ENCODE measurements around the gene LRRC75A. TPM values are rescaled to one million over a fixed set of nuclear protein-coding genes. Genes with fewer than 3 reads are reported as not detected.

LRRC75A gene
- total and polyA plus RNA-seq, 2 of the 13 experiments (the other 11 are each of a cell fraction or from before 2014, with no cell fraction given): 0.03 TPM; not detected in 1

- TF ChIP-seq MLXIP (CRISPR knock-in tag; IDR thresholded peaks at IDR 0.05; ENCODE audit: borderline replicate concordance) (no peak), ZNF343 (CRISPR knock-in tag; IDR thresholded peaks at IDR 0.05) (peak; percentile 13; the same call in 1 of the 2 replicates), POLR2A (IDR thresholded peaks at IDR 0.05; ENCODE audit: insufficient read depth in 1 of 2, low read depth in 2 of 2, low read length in 2 of 2) (0 out of 4 replicates have a peak, but pooled peaks of 1 of the 2 experiments have one; percentile 35), ZNF772 (CRISPR knock-in tag; IDR thresholded peaks at IDR 0.05) (0 out of 2 replicates have a peak, but pooled peaks have one; percentile 28), ZNF256 (CRISPR knock-in tag; conservative IDR thresholded peaks at IDR 0.05) (no peak), RELA (CRISPR knock-in tag; IDR thresholded peaks at IDR 0.05) (0 out of 2 replicates have a peak, but pooled peaks have one; percentile 25), TFE3 (CRISPR knock-in tag; IDR thresholded peaks at IDR 0.05) (no peak), ZNF672 (CRISPR knock-in tag; IDR thresholded peaks at IDR 0.05) (no peak), HNF4G (IDR thresholded peaks at IDR 0.05; ENCODE audit: borderline replicate concordance, low read depth, low read length) (no peak), HNF4G (CRISPR knock-in tag; IDR thresholded peaks at IDR 0.05; ENCODE audit: borderline replicate concordance, low read depth) (peak; percentile 55; the same call in 1 of the 2 replicates)
- TF ChIP-seq, protein P1, sequence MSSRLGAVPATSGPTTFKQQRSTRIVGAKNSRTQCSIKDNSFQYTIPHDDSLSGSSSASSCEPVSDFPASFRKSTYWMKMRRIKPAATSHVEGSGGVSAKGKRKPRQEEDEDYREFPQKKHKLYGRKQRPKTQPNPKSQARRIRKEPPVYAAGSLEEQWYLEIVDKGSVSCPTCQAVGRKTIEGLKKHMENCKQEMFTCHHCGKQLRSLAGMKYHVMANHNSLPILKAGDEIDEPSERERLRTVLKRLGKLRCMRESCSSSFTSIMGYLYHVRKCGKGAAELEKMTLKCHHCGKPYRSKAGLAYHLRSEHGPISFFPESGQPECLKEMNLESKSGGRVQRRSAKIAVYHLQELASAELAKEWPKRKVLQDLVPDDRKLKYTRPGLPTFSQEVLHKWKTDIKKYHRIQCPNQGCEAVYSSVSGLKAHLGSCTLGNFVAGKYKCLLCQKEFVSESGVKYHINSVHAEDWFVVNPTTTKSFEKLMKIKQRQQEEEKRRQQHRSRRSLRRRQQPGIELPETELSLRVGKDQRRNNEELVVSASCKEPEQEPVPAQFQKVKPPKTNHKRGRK (CRISPR knock-in tag; IDR thresholded peaks at IDR 0.05): no peak
- TF ChIP-seq, protein P2, sequence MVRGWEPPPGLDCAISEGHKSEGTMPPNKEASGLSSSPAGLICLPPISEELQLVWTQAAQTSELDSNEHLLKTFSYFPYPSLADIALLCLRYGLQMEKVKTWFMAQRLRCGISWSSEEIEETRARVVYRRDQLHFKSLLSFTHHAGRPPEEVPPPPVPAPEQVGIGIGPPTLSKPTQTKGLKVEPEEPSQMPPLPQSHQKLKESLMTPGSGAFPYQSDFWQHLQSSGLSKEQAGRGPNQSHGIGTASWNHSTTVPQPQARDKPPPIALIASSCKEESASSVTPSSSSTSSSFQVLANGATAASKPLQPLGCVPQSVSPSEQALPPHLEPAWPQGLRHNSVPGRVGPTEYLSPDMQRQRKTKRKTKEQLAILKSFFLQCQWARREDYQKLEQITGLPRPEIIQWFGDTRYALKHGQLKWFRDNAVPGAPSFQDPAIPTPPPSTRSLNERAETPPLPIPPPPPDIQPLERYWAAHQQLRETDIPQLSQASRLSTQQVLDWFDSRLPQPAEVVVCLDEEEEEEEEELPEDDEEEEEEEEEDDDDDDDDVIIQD (CRISPR knock-in tag; IDR thresholded peaks at IDR 0.05; ENCODE audit: low read depth): 0 out of 2 replicates have a peak, but pooled peaks have one; percentile 28
- TF ChIP-seq, protein P3, sequence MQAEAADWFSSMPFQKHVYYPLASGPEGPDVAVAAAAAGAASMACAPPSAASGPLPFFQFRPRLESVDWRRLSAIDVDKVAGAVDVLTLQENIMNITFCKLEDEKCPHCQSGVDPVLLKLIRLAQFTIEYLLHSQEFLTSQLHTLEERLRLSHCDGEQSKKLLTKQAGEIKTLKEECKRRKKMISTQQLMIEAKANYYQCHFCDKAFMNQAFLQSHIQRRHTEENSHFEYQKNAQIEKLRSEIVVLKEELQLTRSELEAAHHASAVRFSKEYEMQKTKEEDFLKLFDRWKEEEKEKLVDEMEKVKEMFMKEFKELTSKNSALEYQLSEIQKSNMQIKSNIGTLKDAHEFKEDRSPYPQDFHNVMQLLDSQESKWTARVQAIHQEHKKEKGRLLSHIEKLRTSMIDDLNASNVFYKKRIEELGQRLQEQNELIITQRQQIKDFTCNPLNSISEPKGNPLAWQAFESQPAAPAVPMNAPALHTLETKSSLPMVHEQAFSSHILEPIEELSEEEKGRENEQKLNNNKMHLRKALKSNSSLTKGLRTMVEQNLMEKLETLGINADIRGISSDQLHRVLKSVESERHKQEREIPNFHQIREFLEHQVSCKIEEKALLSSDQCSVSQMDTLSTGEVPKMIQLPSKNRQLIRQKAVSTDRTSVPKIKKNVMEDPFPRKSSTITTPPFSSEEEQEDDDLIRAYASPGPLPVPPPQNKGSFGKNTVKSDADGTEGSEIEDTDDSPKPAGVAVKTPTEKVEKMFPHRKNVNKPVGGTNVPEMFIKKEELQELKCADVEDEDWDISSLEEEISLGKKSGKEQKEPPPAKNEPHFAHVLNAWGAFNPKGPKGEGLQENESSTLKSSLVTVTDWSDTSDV (CRISPR knock-in tag; IDR thresholded peaks at IDR 0.05): no peak
- TF ChIP-seq, protein P4, sequence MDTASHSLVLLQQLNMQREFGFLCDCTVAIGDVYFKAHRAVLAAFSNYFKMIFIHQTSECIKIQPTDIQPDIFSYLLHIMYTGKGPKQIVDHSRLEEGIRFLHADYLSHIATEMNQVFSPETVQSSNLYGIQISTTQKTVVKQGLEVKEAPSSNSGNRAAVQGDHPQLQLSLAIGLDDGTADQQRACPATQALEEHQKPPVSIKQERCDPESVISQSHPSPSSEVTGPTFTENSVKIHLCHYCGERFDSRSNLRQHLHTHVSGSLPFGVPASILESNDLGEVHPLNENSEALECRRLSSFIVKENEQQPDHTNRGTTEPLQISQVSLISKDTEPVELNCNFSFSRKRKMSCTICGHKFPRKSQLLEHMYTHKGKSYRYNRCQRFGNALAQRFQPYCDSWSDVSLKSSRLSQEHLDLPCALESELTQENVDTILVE (CRISPR knock-in tag; IDR thresholded peaks at IDR 0.05): no peak
Observed at GRCh38 chr17:16415031-16415924, 76.7 kb downstream of the LRRC75A start, which contains the start of gene TRPV2 (continued).
